GM19351 (cell line): Measurements from ENCODE around the gene HEY2.
A peak's percentile ranks its signal among the peaks of the same experiment; 100 is the strongest.
"Not testable (repeated sequence)": the region's sequence is repeated elsewhere in the genome, so short reads cannot be mapped to it uniquely, and the experiment has no call there.

ENCODE experiments used
- ATAC-seq: cut with Tn5 transposase; IDR thresholded peaks from one replicate; pipeline ENCODE4 v1.9.1; 2021; ENCODE audit warnings: mild to moderate bottlenecking, moderate library complexity; ENCODE audit not compliant: unreplicated experiment

Gene HEY2

GRCh38 chr6:125765944-125766343, 16.5 kb downstream of the HEY2 start:
- no peak for ATAC-seq

DNA sequence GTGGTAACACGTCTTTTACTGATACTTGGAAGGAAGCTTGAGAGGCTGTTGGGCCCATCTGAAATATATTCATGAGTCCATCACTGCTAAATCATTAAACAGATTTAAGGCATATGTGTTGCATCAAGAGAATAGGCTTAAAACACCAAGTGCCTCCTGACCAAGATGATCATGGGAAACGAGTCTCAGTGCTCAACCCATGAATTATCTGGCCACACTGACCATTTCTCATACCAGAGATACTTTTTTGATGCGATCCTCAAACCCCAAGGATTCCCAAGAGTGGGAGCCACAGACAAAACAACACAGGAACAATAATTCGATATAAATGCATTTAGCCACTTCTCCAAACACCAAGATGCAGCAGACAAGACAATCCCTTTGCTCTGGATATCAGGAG, 17.2 kb downstream of the HEY2 start:
- no peak for ATAC-seq

GRCh38 chr6:125769147-125769783, 19.8 kb downstream of the HEY2 start:
- ATAC-seq = no peak

GRCh38 chr6:125773387-125774341, 24.2 kb downstream of the HEY2 start:
- ATAC-seq = peak; percentile 41

DNA sequence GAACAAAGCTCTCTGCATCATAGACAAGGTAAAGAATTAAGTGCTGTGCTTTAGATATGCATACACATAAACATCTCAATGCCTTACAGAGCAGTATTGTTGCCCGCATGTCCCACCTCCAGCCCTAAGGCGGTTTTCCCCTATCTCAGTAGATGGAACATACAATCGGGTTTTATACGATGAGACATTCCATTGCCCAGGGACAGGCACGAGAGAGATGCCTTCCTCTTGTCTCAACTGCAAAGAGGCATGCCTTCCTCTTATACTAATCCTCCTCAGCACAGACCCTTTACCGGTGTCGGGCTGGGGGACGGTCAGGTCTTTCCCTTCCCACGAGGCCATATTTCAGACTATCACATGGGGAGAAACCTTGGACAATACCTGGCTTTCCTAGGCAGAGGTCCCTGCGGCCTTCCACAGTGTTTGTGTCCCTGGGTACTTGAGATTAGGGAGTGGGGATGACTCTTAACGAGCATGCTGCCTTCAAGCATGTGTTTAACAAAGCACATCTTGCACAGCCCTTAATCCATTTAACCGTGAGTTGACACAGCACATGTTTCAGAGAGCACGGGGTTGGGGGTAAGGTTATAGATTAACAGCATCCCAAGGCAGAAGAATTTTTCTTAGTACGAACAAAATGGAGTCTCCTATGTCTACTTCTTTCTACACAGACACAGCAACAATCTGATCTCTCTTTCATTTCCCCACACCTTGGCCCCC, 26.8 kb downstream of the HEY2 start:
- ATAC-seq = not testable (repeated sequence)

DNA sequence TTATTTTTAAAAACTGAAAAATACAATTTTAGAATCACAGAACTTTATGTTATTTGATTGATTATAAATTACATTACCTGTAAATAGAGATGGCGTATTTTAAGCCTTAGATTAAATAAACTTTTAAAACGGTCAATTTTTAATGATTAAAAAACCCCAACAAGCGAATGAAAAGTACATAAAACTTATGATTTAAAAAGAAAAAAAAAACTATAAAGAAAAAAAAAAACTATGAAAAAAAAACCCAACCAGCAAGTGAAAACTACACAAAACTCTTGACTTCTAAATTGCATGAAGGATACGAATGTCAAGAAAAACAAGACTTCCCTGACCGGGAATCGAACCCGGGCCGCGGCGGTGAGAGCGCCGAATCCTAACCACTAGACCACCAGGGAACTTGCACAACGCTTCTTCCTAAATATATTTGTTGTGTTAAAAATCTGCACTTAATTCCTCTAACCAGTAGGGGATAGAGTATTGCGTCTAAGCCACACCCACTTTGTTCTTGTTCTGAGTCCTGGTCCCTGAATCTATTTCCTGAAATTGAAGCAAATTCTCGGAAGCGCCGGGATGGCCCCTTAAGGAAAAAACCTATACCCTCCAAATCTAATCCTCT, 30.6 kb downstream of the HEY2 start:
- peak; percentile 72 for ATAC-seq

DNA sequence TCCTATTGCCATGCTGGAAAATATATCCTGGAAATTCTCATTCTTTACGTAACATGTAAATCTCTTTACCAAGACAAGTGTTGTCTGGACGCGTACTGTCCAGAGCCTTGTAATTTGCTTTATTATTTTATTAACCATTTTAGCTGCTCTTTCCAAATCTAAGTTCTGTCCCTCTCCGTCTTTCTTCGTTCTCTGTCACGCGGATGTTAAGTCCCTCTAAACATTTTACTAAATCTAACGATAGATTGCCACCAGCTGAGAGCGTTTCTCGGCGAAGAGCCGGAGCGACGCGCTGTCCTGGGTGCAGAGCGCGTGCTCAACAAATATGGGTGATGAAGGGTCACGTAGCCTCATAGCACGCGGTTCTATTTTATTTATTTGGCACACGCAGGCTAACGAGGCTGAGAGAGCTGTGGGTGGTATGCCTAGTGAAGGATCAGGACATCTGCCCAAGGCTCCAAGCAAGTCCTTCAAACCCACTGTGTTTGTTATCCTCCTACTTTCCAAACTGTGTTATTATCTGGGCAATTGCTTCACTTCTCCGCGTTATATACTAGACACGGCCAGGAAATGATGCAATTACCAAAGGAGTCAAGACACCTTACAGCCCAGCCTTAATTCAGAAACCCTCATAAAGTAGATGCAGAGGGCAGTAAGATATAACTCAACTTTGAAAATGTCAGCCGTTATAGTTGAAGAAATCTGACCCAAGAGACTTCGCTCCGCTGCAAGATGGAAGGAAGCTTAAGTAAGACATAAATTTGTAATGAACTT, 31.3 kb downstream of the HEY2 start:
- peak; percentile 75 for ATAC-seq

DNA sequence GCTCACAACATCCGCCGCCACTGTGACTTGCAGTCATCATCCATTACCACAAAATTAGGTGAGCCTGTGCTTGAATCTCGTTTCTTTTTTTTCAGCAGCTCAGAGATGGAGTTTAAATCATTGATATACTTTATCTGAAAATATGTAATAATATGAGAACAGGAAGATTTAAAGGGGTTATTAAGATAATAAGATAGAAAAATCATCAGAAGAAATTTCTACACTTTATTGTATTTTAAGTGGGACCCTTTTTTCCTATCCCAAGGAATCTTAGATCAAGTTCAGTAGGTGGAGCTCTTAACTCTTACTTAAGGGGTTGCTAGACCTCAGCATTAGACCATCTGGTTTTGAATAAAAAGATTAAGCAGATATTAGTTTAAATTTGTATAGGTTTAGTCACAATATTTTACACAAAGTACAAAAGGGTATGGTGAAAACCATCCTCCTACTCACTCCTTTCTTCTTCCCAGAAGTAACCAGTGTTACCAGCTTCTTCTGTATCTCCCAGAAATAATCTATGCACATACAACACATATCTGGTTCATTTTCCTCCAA, 32.0 kb downstream of the HEY2 start:
- ATAC-seq = peak; percentile 41

DNA sequence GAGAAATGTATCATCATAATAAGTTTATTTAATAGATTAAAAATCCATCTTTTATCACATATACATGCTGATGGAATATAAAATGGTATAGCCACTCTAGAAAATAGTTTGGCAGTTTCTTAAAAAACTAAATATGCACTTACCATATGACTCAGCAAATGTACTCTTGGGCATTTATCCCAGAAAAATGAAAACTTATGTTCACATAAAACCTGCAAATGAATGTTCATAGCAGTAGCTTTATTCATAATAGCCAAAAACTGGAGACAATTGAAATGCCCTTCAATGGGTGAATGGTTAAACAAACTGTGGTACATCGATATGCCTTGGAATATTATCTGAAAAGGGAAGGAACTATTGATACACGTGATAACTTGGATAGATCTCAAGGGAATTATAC, 34.9 kb downstream of the HEY2 start:
- no peak for ATAC-seq

DNA sequence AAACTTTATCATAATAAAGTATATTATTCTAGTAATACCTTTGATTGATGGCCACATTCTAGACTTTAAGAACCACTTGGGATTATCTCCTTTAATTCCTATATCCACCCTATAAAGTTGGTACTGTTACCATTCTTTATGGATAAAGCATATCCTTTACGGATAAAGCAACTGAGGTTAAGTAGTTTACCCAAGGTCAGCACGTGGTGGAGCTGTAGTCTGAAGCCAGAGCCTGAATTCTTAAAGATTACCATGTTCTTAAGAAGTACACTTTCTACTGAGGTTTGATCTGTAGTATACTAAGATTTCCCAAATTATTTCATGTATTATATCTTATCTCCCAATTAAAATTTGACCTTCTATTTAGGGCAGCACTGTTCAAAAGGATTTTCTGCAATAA, 38.4 kb downstream of the HEY2 start:
- ATAC-seq = no peak

GRCh38 chr6:125789167-125789566, 39.7 kb downstream of the HEY2 start:
- ATAC-seq = no peak

- ATAC-seq = peak; percentile 39
Observed at GRCh38 chr6:125789576-125790357, 40.3 kb downstream of the HEY2 start.

GRCh38 chr6:125790358-125791150, 41.1 kb downstream of the HEY2 start, which contains the start of gene NCOA7:
Gene NCOA7 (plus strand): TSS chr6:125790960. CDS start chr6:125815355, 24,395 bp downstream.
- peak; percentile 67 for ATAC-seq

DNA sequence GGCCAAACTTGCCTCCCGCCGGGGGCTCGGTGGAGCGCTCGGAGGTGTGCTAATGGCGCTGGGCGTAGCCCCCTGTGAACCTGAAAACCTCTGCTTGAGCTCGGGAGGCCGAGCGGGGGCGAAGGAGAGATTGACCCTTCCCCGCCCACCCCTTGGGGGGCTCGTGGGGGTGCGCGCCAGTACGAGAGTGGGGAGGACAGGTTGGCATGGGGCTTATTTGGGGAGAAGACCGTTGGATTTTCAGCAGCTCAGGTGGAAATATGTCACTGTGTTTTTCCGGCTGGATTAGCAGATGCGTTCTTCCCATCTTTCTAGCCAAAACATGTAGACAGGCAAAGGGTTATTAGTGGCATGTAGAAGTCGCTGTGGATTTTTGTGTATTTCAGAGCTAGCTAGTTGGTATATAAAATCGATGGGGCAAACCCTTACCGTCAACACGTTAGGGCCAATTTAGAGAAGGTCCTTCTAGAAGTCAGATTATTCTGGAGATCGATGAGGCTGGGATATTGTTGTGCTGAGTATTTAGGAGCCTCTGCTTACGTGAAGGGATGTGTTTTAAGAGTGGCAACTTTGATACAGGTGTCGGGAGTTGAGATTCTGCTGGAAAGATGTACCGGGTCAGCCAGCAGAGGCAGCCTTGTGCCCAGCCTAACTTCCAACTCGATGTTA, 41.9 kb downstream of the HEY2 start:
- ATAC-seq = peak; percentile 34

GRCh38 chr6:125791820-125792165, 42.4 kb downstream of the HEY2 start:
- ATAC-seq = no peak

DNA sequence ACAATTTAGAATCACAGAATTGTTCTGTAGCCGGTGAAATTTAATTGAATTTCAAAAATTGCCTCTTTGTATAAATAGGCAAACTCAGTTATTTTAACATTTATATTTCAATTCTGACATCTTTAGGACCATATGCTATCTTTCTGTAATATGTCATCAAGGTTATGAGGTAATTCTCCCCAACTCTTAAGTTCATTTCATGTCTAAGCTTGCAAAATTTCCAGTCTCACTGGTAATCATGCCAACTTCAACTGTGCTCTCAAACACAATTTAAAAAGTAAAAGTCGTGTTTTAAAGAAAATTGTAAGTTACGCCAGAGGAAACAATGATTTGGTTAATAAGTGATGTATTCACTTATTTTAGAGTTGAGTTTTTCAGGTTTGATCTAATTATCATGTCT, 42.7 kb downstream of the HEY2 start:
- ATAC-seq = no peak

GRCh38 chr6:125792680-125793079, 43.2 kb downstream of the HEY2 start:
- ATAC-seq = no peak

GRCh38 chr6:125793280-125793679, 43.8 kb downstream of the HEY2 start:
- no peak for ATAC-seq
